ENCODE results near the gene HEMGN. TPM values are rescaled to one million over a fixed set of nuclear protein-coding genes. Genes with fewer than 3 reads are reported as not detected.

HEMGN gene
- total RNA-seq, 1 donor = not detected

DNA sequence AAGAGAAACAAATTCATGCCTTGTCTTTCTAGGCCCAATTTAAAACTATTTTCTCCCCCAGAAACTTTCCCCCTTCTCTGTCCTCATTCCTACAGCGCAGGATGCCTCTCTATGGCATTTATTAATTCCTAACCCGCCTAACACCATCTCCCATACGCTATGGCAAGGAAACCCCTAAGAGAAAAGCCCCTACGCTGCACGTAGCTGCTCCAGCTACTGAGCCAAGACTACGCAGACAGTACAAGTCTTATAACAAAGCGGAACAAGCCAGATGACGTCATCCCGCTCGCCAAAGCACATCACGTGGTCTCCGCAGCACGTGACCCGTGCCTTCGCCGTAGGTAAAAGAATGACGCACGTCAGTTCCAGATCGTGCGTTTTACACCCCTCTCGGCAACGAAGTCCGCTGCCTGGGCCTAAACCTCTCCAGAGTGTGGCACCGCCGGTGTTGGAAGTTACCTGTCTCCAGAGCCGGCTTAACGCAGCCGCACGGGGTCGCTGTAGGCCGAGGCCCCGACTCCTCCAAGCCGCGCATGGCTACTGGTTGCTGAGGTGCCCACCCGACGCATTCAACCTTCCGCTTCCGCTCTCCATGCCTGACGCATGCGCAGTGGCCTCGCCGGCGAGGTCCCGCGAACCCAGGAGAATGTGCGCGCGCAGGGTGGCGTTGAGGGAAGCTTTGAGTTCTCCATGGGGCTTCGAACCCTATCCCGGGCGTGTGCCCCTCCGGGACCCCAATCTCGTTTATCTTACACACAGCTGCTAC lies 15.8 kb downstream of the HEMGN start, which contains the start of gene TRMO:
Gene TRMO (minus strand): TSS at position 542 of the 766 bp plus-strand sequence. CDS start 7 bp downstream, at position 535.
- DNase-seq (ENCODE audit: low read depth) = peak; percentile 100
- peak within 1 kb of the TSS; percentile 71 for H3K4me3 ChIP-seq (ENCODE audit: low read depth, low read length)
- TF ChIP-seq, protein P1, sequence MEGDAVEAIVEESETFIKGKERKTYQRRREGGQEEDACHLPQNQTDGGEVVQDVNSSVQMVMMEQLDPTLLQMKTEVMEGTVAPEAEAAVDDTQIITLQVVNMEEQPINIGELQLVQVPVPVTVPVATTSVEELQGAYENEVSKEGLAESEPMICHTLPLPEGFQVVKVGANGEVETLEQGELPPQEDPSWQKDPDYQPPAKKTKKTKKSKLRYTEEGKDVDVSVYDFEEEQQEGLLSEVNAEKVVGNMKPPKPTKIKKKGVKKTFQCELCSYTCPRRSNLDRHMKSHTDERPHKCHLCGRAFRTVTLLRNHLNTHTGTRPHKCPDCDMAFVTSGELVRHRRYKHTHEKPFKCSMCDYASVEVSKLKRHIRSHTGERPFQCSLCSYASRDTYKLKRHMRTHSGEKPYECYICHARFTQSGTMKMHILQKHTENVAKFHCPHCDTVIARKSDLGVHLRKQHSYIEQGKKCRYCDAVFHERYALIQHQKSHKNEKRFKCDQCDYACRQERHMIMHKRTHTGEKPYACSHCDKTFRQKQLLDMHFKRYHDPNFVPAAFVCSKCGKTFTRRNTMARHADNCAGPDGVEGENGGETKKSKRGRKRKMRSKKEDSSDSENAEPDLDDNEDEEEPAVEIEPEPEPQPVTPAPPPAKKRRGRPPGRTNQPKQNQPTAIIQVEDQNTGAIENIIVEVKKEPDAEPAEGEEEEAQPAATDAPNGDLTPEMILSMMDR (IDR thresholded peaks at IDR 0.05; ENCODE audit: insufficient read depth, low read length) = peak; percentile 58

DNA sequence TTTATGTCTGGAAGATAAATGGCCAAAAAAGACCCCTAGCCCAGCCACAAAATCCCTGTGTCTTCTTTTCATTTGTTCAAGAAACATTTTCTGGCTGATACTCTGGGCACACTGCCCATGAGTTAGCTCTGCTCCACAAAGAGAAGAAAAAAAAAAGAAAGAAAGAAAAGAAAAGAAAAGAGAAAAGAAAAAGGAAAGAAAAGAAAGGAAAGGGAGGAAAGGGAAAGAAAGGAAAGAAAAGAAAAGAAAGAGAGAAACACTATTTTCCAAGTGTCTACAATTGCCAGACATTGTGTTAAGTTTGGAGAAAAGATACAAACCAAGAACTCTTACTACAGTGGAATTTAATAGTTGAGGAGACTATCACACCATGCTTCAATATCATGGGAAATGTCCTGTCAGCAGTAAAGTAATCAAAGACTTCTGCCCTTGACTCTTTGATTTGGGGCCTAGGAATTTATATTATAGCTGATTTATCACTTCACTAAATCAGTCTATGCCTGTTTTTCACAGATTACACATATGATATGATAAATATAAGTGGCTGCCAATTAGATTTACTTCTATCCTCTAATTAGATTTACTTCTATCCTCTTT lies 18.7 kb downstream of the HEMGN start:
- TF ChIP-seq, protein P1 (IDR thresholded peaks at IDR 0.05; ENCODE audit: insufficient read depth, low read length) = no peak
- H3K4me3 ChIP-seq (ENCODE audit: low read depth, low read length) = no peak overlapping the region
- DNase-seq (ENCODE audit: low read depth) = no peak

DNA sequence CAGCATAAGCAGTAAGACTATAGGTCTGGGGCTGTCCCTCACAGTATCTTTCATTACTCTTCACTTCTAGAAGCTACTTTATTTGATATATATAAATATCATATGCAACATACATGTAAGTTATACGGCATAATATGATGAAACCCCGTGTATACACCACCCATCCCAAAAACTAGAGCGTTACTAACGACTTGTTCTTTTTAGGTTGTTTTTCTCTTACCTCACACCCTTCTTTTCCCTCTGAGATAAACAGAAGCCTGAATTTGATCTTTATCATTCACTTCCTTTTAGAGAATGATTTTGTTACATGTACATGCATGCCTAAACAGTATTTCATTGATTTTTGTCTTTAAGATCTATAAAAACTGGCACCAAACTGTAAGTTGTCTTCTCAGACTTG lies 19.4 kb downstream of the HEMGN start:
- no peak overlapping the region for H3K4me3 ChIP-seq (ENCODE audit: low read depth, low read length)
- DNase-seq (ENCODE audit: low read depth) = no peak
- TF ChIP-seq, protein P1 (IDR thresholded peaks at IDR 0.05; ENCODE audit: insufficient read depth, low read length) = no peak

DNA sequence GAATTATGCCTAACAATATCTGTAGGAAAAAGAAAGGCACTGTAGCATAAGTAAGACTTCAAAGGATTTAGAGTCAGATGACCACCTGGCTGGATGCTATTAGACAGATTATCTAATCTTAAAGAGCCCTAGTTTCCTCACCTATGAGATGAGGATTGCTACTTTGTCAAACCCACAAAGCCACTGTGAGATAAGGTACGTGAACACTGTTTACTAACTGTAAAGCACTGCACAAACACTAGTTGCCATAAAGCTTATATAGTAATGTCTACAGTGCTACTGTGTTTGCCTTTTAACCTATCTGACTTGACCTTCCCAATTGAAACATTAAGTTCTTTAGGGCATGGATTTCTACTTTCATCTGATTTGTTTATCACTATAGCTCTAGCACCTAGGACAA lies 26.0 kb downstream of the HEMGN start:
- H3K4me3 ChIP-seq (ENCODE audit: low read depth, low read length) = no peak overlapping the region
- no peak for DNase-seq (ENCODE audit: low read depth)
- TF ChIP-seq, protein P1 (IDR thresholded peaks at IDR 0.05; ENCODE audit: insufficient read depth, low read length) = no peak

DNA sequence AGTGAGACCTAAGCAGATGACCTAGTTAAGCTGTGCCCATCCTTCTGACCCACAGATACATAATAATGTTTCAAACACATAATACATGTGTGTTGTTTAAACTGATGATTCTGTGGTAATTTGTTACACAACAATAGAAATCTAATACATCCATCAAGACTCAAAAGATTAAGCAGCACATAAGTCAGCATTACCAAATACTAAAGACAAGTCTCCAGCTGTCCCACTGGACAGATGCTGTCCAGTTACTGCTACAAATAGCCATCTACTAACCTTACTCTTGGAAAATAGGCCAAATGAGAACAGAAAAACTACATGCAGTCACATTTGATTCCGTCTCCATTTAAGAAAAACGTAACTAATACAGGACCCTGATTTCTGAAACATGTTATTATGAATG lies 26.4 kb downstream of the HEMGN start:
- no peak overlapping the region for H3K4me3 ChIP-seq (ENCODE audit: low read depth, low read length)
- DNase-seq (ENCODE audit: low read depth) = no peak
- TF ChIP-seq, protein P1 (IDR thresholded peaks at IDR 0.05; ENCODE audit: insufficient read depth, low read length) = no peak

DNA sequence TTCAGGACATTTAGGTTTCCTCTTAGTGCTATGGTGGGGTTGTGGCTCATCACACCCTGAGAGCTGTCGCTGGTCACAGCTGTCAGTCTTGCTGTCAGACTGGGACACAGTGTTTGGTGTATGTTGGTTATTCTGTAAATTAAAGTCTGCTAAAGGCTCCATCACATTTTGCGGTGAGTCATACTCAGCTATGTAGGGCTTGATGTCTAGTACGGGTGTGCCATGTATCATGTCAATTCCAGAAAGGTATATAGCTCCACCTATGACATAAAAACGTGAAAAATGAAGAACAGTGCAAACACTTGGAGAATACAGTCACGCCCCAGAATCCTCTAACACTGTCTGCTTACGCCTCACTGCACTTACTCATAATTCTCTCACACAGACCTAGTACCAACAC lies 27.6 kb downstream of the HEMGN start:
- H3K4me3 ChIP-seq (ENCODE audit: low read depth, low read length) = no peak overlapping the region
- DNase-seq (ENCODE audit: low read depth) = no peak
- TF ChIP-seq, protein P1 (IDR thresholded peaks at IDR 0.05; ENCODE audit: insufficient read depth, low read length) = no peak
